ENCODE data around the gene ARHGAP10.

ARHGAP10 gene

DNA sequence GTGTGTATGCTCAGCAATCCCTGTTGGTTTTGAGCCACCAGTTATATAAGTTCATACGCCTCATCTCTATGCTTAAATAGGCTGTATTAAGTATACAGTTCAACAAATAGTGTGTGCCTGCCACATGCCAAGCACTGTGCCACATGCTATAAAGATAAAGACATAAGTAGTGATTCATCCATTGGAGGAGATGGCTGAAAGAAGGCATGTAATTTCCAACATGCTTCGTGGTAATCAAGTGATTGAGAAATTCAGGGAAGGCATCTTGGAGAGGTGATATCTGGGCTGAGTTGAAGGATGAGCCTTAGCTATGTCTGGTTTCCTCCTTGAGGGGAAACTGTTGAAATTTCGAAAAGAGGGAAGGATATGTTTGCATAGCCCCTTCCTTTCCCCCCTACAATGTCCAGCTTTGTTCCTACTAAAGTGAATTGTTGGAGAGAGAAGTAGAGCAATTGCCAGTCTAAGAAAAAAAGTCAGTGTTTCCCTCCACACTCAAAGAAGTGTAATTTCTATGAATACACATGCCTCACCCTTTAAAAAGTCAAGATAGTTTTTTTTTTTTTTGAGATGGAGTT, 96.5 kb downstream of the ARHGAP10 start:
- no peak for DNase-seq

DNA sequence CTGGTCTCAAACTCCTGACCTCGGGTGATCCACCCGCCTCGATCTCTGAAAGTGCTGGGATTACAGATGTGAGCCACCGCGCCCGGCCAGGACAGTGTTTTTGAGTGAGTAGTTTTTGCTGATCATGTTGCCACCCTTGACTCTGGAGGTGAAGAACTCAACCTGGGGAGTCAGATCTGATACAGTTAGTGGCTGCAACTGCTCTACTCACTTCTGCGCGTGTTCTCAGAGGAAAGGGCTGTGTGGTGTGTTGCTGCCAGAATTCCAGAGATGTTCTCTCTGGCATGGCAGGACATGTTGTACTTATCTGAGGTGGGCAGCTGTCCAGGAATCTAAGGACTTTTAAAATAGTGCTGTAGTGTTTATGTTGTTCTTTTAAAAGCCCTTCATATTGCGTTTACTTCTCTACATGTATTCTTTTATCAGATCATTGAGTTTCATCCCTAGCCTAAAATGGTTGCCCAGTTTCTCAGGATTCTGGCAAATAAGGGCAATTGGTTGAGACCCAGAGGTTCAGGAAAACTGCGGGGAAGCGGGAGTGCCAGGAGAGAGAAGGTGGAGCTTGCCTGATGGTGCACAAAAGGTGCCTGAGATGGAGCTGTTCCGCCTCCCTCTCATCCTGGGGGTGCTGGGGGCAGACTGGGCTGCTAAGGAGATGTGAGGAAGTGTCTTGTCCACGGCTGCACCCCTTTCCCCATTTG, 97.7 kb downstream of the ARHGAP10 start:
- no peak for DNase-seq

- DNase-seq: no peak
Observed at GRCh38 chr4:147830102-147830463, 98.2 kb downstream of the ARHGAP10 start.

DNA sequence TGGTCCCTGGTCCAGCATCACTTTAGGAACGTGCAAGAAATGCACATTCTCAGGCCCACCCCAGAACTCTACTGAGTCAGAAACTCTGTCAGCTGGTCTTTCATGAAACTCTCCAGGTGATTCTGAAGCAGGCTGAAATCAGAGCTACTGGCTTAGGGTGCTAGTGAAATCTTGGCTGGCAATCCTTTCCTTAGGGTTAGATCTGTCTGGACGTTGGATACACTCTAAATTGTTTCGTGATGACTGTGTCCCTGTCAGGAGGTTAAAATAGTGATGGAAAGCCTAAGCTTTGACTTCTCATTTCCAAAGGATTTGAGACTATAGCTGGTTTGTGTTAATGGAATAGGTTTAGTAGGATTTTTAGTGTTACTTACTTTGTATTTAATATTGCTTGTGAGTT, 99.1 kb downstream of the ARHGAP10 start:
- DNase-seq: no peak

GRCh38 chr4:147831551-147832171, 99.8 kb downstream of the ARHGAP10 start:
- DNase-seq: no peak

DNA sequence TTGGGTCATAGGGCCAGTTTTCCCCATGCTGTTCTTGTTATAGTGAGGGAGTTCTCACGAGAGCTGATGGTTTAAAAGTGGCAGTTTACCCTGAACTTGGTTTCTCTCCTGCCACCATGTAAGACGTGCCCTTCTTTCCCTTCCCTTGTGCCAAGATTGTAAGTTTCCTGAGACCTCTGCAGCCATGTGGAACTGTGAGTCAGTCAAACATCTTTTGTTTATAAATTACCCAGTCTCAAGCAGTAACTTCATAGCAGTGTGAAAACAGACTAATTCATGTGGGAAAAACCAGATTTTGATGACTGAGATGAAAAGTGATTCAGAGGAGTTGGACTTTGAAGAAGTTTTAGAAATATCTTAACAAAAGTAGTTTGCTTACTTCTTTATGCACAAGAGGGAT, 101.4 kb downstream of the ARHGAP10 start:
- DNase-seq: no peak

DNA sequence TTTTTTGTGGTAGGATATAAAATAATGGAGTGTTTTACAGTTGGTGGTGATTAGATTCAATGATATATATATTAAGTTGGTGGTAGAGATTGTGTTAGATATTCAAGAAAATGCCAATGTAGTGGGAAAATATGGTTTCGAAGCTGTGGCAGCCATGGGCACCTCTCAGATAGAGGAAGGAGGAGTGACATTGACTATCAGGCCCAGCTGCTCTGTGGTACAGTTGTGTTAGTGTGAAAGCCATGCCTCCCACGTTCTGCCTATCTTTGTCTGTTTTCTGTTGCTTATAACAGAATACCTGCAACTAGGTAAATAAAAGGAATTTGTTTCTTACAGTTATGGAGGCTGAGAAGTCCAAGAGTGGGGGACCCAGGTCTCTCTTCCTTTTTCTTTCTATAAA, 101.9 kb downstream of the ARHGAP10 start:
- no peak for DNase-seq

GRCh38 chr4:147834480-147834879, 102.6 kb downstream of the ARHGAP10 start:
- no peak for DNase-seq

GRCh38 chr4:147836807-147837206, 104.9 kb downstream of the ARHGAP10 start:
- no peak for DNase-seq

- no peak for DNase-seq
Observed at GRCh38 chr4:147837435-147837834, 105.5 kb downstream of the ARHGAP10 start.

DNA sequence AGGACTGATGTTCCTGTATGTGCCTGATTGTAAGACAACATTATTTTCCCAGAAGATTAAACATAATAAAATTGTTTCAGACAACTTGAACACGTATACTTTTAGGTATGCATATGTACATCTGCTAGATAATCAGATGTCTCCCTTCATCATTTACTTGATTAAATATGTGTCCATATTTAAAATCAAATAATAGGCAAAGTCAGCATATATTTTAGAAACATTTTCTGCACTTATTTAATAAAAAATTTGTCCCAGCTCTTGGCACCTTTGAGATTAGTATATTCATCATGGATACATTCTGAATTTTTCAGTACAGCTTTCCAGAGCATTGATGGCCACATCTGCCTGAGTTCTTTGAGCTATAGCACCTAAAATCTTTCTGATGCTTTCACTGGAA, 106.0 kb downstream of the ARHGAP10 start:
- DNase-seq: no peak

DNA sequence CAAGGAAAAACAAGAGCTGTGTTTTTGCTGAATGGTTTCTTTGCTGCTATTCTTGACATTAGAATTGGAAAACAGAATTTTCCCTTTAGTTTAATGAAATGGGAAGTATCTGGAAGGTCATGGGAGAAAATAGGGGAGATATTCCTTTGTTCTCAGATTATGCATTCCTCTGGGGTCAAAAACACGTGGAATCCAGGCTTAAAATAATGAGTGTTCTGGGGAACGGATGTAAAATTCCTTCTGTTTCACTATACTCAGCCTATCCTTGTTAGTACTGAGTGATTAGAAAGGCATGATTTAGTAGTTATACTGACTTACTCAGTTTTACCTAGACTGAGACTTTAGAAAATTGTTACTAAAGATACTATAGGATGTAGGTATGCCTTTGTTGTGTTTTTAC, 107.3 kb downstream of the ARHGAP10 start:
- no peak for DNase-seq

DNA sequence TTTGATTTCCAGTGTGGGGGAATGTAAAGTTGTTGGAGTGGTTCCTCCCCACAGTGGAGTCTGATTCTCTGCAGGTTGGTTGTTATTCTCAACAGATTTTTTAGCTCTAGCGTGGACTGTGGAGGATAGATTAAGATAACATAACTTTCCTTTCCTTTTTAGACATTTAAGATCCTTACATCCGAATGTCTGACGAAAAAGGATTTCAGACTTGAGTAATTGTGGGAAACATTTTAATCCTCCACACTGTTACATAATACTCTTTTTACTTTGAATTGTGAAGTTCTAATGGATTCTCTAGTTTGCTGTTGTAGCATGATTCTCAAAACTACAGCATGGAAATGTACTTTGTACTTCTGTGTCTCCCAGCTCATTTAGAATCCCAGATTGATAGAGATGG, 107.8 kb downstream of the ARHGAP10 start:
- no peak for DNase-seq

- DNase-seq: no peak
Observed at GRCh38 chr4:147840838-147841738, 109.2 kb downstream of the ARHGAP10 start.

DNA sequence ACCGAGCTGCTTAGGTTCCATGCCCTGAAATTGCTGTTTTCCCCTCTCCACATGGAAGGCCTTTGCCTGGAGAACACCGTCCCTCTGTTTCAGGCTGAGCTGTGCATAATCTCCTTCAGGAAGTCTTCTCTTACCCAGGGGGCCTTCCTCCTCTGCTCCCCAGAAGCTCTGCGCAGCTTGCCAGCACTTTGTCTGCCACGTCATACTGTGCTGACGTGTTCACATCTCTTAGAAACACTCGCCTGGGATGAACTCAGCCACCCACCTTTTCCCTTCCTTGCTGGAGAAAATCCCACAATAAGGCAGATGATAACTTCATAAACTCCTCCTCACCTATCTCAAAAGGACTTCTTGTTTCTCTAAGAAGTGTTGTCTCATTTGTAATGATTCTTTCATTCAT, 110.7 kb downstream of the ARHGAP10 start:
- no peak for DNase-seq

DNA sequence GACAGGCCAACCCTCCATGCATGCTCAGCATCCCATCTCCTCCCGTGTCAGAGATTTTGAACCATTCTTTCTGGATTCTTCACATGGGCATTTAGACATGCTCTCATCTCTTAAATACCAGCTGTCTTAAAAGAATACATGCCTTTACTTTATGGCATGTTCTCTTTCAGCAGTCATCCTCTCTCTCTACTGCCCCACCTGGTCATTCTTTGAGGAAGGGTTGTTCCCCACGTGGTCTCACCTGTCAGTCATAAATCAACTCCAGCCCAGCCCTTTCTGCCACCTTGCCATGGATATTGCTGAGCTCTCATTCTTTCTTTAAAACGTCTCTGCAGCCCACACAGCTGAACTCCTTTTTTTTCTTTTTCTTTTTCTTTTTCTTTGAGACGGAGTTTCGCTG, 111.3 kb downstream of the ARHGAP10 start:
- DNase-seq: no peak

DNA sequence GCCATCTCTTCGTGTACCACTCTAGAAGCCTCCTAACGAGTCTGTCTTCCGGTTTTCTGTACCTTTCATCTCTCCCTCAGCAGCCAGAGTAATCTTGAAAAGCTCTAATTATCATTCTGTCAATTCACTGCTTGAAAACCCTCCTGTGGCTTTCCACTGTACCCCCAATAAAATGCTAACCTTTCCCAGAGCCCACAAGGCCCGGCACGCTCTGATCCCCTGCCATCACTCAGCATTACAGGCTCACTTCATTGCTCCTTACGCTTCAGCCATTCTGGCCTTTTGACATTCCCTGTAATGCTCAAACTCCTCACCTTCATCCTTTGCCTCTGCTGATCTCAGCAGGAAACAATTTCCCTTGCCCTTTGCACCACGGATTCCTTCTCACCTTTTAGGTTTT, 112.9 kb downstream of the ARHGAP10 start:
- DNase-seq: no peak

DNA sequence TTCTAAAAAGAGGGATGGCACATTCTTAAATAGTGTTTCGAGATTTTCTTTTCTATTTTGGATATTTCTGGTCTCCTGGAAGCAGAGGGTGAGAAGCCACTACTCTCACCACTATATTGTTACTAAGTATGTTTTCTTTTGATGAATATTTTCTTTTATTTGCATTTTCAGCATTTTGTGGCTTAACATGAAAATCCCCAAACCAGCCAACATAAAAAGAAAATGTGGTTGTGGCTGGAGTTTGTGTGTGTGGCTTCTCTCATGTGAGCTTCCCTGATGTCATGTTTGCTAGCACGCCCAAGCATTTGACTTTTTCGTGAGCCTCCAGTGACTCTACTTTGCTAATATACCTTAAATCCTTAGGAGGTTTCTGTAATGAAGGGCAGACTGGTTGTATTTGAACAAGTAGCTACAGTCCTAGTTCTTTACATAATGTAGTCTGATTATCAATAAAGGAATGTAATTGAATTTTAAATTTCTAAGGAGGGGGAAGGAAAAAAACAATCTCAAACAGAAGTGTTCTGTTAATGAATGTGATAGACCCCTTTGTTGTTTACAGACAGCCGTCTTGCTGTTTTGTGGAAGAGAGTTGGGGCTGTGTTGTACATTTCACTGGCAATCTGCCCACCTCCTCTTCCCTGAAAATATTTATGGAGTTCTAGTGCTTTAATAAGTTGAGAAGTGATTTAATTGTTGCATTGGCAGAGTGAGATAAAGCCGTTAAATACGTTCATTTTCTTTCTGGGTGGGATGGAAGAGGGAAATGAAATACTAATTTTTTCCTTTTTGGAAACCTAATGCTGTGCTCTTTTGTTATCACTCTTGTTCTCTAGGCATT, 114.6 kb downstream of the ARHGAP10 start:
- DNase-seq: no peak

GRCh38 chr4:147847751-147848590, 116.1 kb downstream of the ARHGAP10 start:
- no peak for DNase-seq

DNA sequence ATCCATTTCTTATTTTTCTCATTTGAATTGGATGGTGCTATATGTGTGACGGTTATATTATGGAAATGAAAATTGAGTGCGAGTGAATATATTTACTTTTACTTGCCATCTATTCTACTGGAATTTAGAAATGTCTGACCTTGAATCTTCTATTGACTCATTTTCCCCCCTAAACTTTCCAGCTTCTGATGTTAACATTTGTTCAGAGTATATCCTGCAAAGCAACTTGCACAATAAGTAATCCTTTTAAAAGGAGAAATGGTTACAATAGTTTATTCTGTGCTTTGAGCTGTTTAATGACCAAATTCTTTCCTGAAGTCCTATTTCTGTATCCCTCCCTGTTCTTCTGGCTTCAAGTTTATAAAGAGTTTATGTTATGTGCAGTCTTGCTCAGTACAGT, 116.7 kb downstream of the ARHGAP10 start:
- DNase-seq: no peak

DNA sequence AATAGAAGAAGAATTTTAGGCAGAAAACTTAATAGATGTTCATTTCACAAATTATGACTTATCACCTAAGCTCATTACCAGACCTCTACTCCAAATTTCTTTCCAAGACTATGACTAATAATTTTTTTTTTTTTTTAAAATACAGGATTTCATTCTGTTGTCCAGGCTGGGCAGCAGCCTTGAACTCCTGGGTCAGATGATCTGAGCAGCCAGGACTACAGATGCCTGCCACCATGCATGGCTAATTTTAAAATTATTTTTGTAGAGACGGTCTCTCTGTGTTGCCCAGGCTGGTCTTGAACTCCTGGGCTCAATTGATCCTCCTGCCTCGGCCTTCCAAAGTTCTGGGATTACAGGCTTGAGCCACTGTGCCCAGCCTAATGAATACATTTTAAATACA, 119.2 kb downstream of the ARHGAP10 start:
- DNase-seq: no peak

GRCh38 chr4:147853706-147854105, 121.8 kb downstream of the ARHGAP10 start:
- DNase-seq: no peak
